Upper lobe of left lung (tissue), 6 donors: ENCODE results near the gene GFRA1. TPM values are rescaled to one million over a fixed set of nuclear protein-coding genes. Genes with fewer than 3 reads are reported as not detected.
A peak's percentile ranks its signal among the peaks of the same experiment; 100 is the strongest.

ENCODE experiments used
- ATAC-seq, 2 donors: fragments of 200-7000 bp; cut with Tn5 transposase; one replicate each; pipeline ENCODE4 v1.9.1; 2022; ENCODE audit warnings: mild to moderate bottlenecking in 2 of 2, moderate library complexity in 2 of 2; ENCODE audit not compliant: low FRiP score in 2 of 2
- DNase-seq, 2 donors: peaks; one replicate each; pipeline ENCODE4 v3.0.0-alpha.2; 2019 to 2020
- H3K27ac ChIP-seq, 4 donors: fragments of 200-600 bp; sonication (generic); one replicate each; pipeline ENCODE4 v1.5.1; 2016 to 2019
- H3K27me3 ChIP-seq, 4 donors: fragments of 200-600 bp; sonication (generic); one replicate each; pipeline ENCODE4 v1.5.1; 2017 to 2019
- H3K36me3 ChIP-seq, 4 donors: fragments of 200-600 bp; sonication (generic); one replicate each; pipeline ENCODE4 v1.5.1; 2016 to 2019
- H3K4me1 ChIP-seq, 4 donors: fragments of 200-600 bp; sonication (generic); one replicate each; pipeline ENCODE4 v1.5.1; 2018 to 2019
- H3K4me3 ChIP-seq, 4 donors: fragments of 200-600 bp; sonication (generic); one replicate each; pipeline ENCODE4 v1.5.1; 2017 to 2019; ENCODE audit warnings: mild to moderate bottlenecking in 2 of 4, moderate library complexity in 1 of 4
- H3K9me3 ChIP-seq, 4 donors: fragments of 200-600 bp; sonication (generic); one replicate each; pipeline ENCODE4 v1.5.1; 2018 to 2019
- CTCF ChIP-seq, 6 experiments: fragments of 450-650 bp in 4 of 6; fragments of 200-600 bp in 2 of 6; sonication (generic) in 2 of 6; IDR thresholded peaks; one replicate each; pipeline ENCODE4 v1.5.1; 2016 to 2019; ENCODE audit warnings: antibody characterized with exemption in 6 of 6
- EP300 ChIP-seq, 4 donors: sonication (generic); formaldehyde crosslinking; IDR thresholded peaks; one replicate each; pipeline ENCODE4 v1.5.1; 2017; ENCODE audit warnings: antibody characterized with exemption in 4 of 4, control low read depth in 2 of 4
- POLR2A ChIP-seq, 4 donors: fragments of 450-650 bp; IDR thresholded peaks; one replicate each; pipeline ENCODE4 v1.5.1; 2016 to 2017; ENCODE audit warnings: antibody characterized with exemption in 4 of 4, mild to moderate bottlenecking in 2 of 4
- POLR2AphosphoS5 ChIP-seq, 2 donors: sonication (generic); formaldehyde crosslinking; IDR thresholded peaks; one replicate each; pipeline ENCODE4 v1.5.1; 2017; ENCODE audit warnings: antibody characterized with exemption in 2 of 2
- WGBS, 2 donors: methylation state at CpG; one replicate each; pipeline ENCODE4 v1.1.5; 2017 to 2018; 5-methylcytosine and 5-hydroxymethylcytosine counted together
- total RNA-seq, 6 donors: library from RNA; depleted of rRNA in 4 of 6; stranded (reverse); fragments of >200 nt in 4 of 6; gene quantifications; one replicate each; pipeline versions ENCODE4 v1.1.0 to v1.2.1, GENCODE V29; 2016 to 2021
- donor health status: DM: no; HTN: no; CAD: no; lungs with moderate emphysema.
- donor health status: DM: no; HTN: yes; CAD: no; lungs with severe emphysema.

The GFRA1 gene
- total RNA-seq, 6 donors from 2014 or later, result under 0.01 to 9.2 (median 2.3) TPM

GRCh38 chr10:116274064-116274904 is 1.3 kb upstream of the GFRA1 start:
- Histone ChIP-seq H3K9me3 (no peaks in the 10 kb centered on the region), H3K4me1 (peaks cover 3 to 38% (median 29%) of the 10 kb centered on the region in 4 donors), H3K27me3 (peaks cover 0 to 43% (median 16%) of the 10 kb centered on the region in 4 donors), H3K36me3 (no peaks in the 10 kb centered on the region), H3K27ac (no peak overlapping the region), H3K4me3 (peak overlapping the region in 3 of 4 donors; percentile 33 to 47 (median 46))
- TF ChIP-seq POLR2AphosphoS5 (IDR thresholded peaks at IDR 0.05) (no peak), POLR2A (IDR thresholded peaks at IDR 0.05) (no peak)
- ATAC-seq, result peak; percentile 31 to 32
- peak in 1 of 2 donors; percentile 77 for DNase-seq
- WGBS, 2 donors, result 2 to 5% methylated on average over 37 to 44 of the region's 49 CpGs

- peak overlapping the region; percentile 17 to 47 (median 40) for H3K4me3 ChIP-seq
- H3K4me1 ChIP-seq, result peaks cover 3 to 38% (median 29%) of the 10 kb centered on the region in 4 donors
- H3K9me3 ChIP-seq, result no peaks in the 10 kb centered on the region
- peak in 1 of 2 donors; percentile 43 for ATAC-seq
- peak in 1 of 2 donors; percentile 85 for DNase-seq
- H3K36me3 ChIP-seq, result no peaks in the 10 kb centered on the region
- WGBS, 2 donors, result 3% methylated on average over 38 to 61 of the region's 64 CpGs
- TF ChIP-seq POLR2A (IDR thresholded peaks at IDR 0.05) (no peak), EP300 (IDR thresholded peaks at IDR 0.05) (no peak), POLR2AphosphoS5 (IDR thresholded peaks at IDR 0.05) (no peak), CTCF (IDR thresholded peaks at IDR 0.05) (no peak)
- peak overlapping the region in 1 of 4 donors; percentile 50 for H3K27ac ChIP-seq
- H3K27me3 ChIP-seq, result peaks cover 0 to 43% (median 16%) of the 10 kb centered on the region in 4 donors
These were observed 1.2 kb downstream of the GFRA1 start for GRCh38 chr10:116271593-116272439.

DNA sequence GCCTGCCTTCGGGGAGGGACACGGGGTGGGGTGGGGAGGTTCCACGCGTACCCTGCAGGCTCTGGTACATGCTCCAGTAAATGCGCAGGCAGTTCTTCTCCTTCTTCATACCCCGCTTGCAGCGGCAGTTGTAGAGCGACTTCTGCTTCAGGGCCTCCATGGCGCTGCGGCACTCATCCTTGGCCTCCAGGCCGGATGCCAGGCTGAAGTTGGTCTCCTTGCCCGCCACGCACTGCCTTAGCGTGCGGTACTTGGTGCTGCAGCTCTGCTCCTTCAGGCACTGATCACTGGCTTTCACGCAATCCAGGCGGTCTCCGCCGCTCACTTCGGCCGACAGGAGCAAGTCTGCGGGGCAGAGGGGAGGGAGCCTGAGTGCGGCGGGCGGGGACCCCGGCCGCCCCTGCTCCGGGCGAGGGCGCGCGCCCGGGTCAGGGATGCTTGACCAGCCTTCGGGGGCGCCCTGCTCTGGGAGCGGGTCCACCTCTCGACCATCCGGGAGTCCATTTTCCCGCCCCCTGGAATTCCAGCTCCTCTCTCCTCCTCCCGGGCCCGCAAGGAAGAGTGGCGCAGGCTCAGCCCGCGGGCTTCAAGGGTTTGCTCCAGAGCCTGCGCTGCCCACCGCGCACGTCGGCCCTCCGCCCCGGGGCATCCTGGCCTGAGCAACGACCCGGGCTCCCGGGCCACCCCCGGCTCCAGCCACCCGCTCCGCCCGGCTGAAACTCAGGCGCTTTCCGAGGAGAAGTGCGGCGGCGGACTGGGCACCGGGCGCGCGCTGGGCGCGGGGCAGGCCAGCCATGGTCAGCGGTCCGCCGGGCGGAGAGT is 2.0 kb downstream of the GFRA1 start:
- TF ChIP-seq EP300 (IDR thresholded peaks at IDR 0.05) (no peak), POLR2AphosphoS5 (IDR thresholded peaks at IDR 0.05) (no peak), CTCF (IDR thresholded peaks at IDR 0.05) (no peak), POLR2A (IDR thresholded peaks at IDR 0.05) (no peak)
- peak overlapping the region in 1 of 4 donors; percentile 50 for H3K27ac ChIP-seq
- DNase-seq (peak in 1 of 2 donors; percentile 84), ATAC-seq (peak in 1 of 2 donors; percentile 22)
- H3K9me3 ChIP-seq, result no peaks in the 10 kb centered on the region
- H3K27me3 ChIP-seq, result peaks cover 0 to 43% (median 16%) of the 10 kb centered on the region in 4 donors
- H3K4me1 ChIP-seq, result peaks cover 3 to 38% (median 29%) of the 10 kb centered on the region in 4 donors
- H3K4me3 ChIP-seq, result peak overlapping the region in 3 of 4 donors; percentile 33 to 47 (median 46)
- H3K36me3 ChIP-seq, result no peaks in the 10 kb centered on the region
- 0 to 10% methylated on average over 4 to 48 of the region's 73 CpGs for WGBS, 2 donors

DNA sequence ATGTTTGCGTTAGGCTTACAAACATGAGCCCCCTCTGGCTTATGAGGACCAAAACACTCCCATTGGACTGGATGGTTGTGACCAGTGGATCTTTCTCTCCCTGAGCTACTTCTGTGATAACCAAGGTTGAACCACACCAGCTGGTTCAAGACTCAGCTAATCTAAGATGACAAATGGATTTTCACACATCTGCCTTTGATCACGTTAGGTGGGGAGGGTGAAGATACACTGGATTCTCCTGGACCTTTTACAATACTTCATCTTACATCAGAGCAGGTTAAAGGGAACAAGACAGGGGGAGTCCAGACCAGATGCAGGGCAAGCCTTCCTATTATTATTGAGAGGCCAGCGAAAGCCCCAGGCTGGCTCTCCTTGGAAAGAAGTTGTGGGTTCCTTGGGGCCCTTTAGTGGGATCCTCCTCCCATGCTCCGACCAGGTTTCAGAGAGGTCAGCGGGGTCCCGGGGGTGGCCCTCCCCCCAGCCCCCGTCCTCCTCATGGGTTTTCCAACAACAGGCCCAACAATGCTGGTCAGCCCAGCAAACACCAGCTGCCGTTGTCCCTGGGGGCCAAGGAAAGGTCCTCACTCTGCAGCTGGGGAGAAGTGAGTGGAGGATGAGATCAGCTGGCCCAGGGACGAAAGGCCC is 2.8 kb downstream of the GFRA1 start:
- no peak for TF ChIP-seq CTCF (IDR thresholded peaks at IDR 0.05)
- no peak for TF ChIP-seq POLR2AphosphoS5 (IDR thresholded peaks at IDR 0.05)
- TF ChIP-seq POLR2A (IDR thresholded peaks at IDR 0.05), result no peak
- no peak for TF ChIP-seq EP300 (IDR thresholded peaks at IDR 0.05)
- Histone ChIP-seq H3K9me3 (no peaks in the 10 kb centered on the region), H3K27me3 (peaks cover 0 to 43% (median 16%) of the 10 kb centered on the region in 4 donors), H3K27ac (no peak overlapping the region), H3K4me1 (peaks cover 3 to 38% (median 29%) of the 10 kb centered on the region in 4 donors), H3K36me3 (no peaks in the 10 kb centered on the region), H3K4me3 (peak overlapping the region in 1 of 4 donors; percentile 46)
- no peak for ATAC-seq
- DNase-seq, result no peak
- WGBS, 2 donors, result 41 to 56% methylated on average over 4 to 9 of the region's 9 CpGs
